ENCODE results near the gene ADAD1. TPM values are rescaled to one million over a fixed set of nuclear protein-coding genes. Genes with fewer than 3 reads are reported as not detected.

The ADAD1 gene
- total RNA-seq, 1 experiment from 2014 or later = not detected

GRCh38 chr4:122331195-122331594 is 47.6 kb upstream of the ADAD1 start:
- Histone ChIP-seq H3K4me1 (ENCODE audit: control insufficient read depth in 1 of 2, insufficient read depth in 2 of 2, low read length in 2 of 2) (no peaks in the 10 kb centered on the region), H3K36me3 (ENCODE audit: control insufficient read depth in 1 of 2, insufficient read depth in 2 of 2, low read length in 2 of 2) (no peaks in the 10 kb centered on the region), H4K20me1 (ENCODE audit: insufficient read depth) (no peaks in the 10 kb centered on the region), H3K27ac (ENCODE audit: low read depth, low read length) (no peak overlapping the region), H3K79me2 (ENCODE audit: insufficient read depth, low read length) (no peaks in the 10 kb centered on the region), H3K4me3 (replicated peaks in 1 of 2; ENCODE audit: low read depth in 1 of 2, low read length in 2 of 2) (no peak overlapping the region), H3K4me2 (ENCODE audit: low read length) (no peak overlapping the region), H3K9me2 (ENCODE audit: insufficient read depth) (no peaks in the 10 kb centered on the region), H2AFZ (ENCODE audit: low read depth, low read length, poor library complexity, severe bottlenecking) (no peak overlapping the region), H3K9ac (ENCODE audit: low read length) (no peak overlapping the region), H3K9me3 (ENCODE audit: control insufficient read depth in 1 of 2, insufficient read depth in 1 of 2, low read depth in 1 of 2, low read length in 2 of 2) (no peaks in the 10 kb centered on the region), H3K27me3 (ENCODE audit: insufficient read depth, low read length) (no peaks in the 10 kb centered on the region)
- ChIA-PET RAD21 (ENCODE audit: low non-redundant PET in 1 of 2, low total read pairs in 2 of 2, uncharacterized antibody in 2 of 2, unreplicated experiment in 2 of 2) (no interaction called here), CTCF (no interaction called here), POLR2A (no interaction called here)
- intact Hi-C loops (cut with micrococcal nuclease) = no loop called here
- DNase-seq (ENCODE audit: low read depth, low spot score) = no peak
- BruUV-seq (replicated peaks) = no TSS peak
- no peak for TF ChIP-seq EZH2phosphoT487 (IDR thresholded peaks at IDR 0.05; ENCODE audit: borderline replicate concordance)
- no peak for TF ChIP-seq RAD21 (IDR thresholded peaks at IDR 0.05; ENCODE audit: low read depth)
- TF ChIP-seq, protein P1, sequence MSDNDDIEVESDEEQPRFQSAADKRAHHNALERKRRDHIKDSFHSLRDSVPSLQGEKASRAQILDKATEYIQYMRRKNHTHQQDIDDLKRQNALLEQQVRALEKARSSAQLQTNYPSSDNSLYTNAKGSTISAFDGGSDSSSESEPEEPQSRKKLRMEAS (IDR thresholded peaks at IDR 0.05) = no peak
- TF ChIP-seq REST (IDR thresholded peaks at IDR 0.05; ENCODE audit: low read depth) = no peak
- ATAC-seq = no peak

DNA sequence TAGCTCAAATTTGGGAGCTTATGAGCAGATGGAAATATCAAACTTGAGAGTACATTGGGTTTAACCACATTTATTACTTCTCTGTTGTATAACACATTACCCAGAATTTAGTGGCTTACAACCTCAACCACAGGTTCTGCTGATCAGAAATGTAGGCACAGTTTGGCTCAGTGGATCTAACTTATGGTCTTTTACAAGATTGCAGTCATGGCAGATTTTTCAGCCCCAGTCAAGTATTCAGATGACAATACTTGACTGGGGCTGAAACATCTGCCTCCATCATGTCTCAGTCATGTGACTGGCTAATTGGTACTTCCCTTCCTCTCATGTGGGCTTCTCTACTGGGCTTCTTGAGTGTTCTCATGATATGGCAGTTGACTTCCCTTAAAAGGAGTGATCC is 44.0 kb upstream of the ADAD1 start:
- CTCF ChIA-PET = no interaction called here
- no peak overlapping the region for H3K4me2 ChIP-seq (ENCODE audit: low read length)
- no peaks in the 10 kb centered on the region for H3K79me2 ChIP-seq (ENCODE audit: insufficient read depth, low read length)
- H2AFZ ChIP-seq (ENCODE audit: low read depth, low read length, poor library complexity, severe bottlenecking) = no peak overlapping the region
- POLR2A ChIA-PET = no interaction called here
- no peaks in the 10 kb centered on the region for H4K20me1 ChIP-seq (ENCODE audit: insufficient read depth)
- H3K4me1 ChIP-seq (ENCODE audit: control insufficient read depth in 1 of 2, insufficient read depth in 2 of 2, low read length in 2 of 2) = no peaks in the 10 kb centered on the region
- H3K9me2 ChIP-seq (ENCODE audit: insufficient read depth) = no peaks in the 10 kb centered on the region
- BruUV-seq (replicated peaks) = no TSS peak
- no peaks in the 10 kb centered on the region for H3K27me3 ChIP-seq (ENCODE audit: insufficient read depth, low read length)
- intact Hi-C loops (cut with micrococcal nuclease) = no loop called here
- TF ChIP-seq SRF (IDR thresholded peaks at IDR 0.05; ENCODE audit: low read depth) (no peak), POLR2AphosphoS5 (IDR thresholded peaks at IDR 0.05; ENCODE audit: low read depth, low read length) (no peak), JUND (IDR thresholded peaks at IDR 0.05) (no peak), ZNF274 (IDR thresholded peaks at IDR 0.05; ENCODE audit: low read depth, low read length) (no peak), ELF1 (IDR thresholded peaks at IDR 0.05; ENCODE audit: borderline replicate concordance, low read depth) (no peak), REST (IDR thresholded peaks at IDR 0.05; ENCODE audit: low read depth) (no peak), SIN3A (IDR thresholded peaks at IDR 0.05; ENCODE audit: low read depth) (no peak), EGR1 (IDR thresholded peaks at IDR 0.05; ENCODE audit: low read depth) (no peak), ATF3 (IDR thresholded peaks at IDR 0.05) (no peak), FOSL1 (IDR thresholded peaks at IDR 0.05; ENCODE audit: low read depth) (no peak), EZH2 (IDR thresholded peaks at IDR 0.05) (no peak)
- TF ChIP-seq, protein P1 (IDR thresholded peaks at IDR 0.05) = no peak
- RAD21 ChIA-PET (ENCODE audit: low non-redundant PET in 1 of 2, low total read pairs in 2 of 2, uncharacterized antibody in 2 of 2, unreplicated experiment in 2 of 2) = no interaction called here
- no peak overlapping the region for H3K9ac ChIP-seq (ENCODE audit: low read length)
- no peaks in the 10 kb centered on the region for H3K36me3 ChIP-seq (ENCODE audit: control insufficient read depth in 1 of 2, insufficient read depth in 2 of 2, low read length in 2 of 2)
- no peaks in the 10 kb centered on the region for H3K9me3 ChIP-seq (ENCODE audit: control insufficient read depth in 1 of 2, insufficient read depth in 1 of 2, low read depth in 1 of 2, low read length in 2 of 2)
- no peak for DNase-seq (ENCODE audit: low read depth, low spot score)
- no peak for ATAC-seq
- no peak overlapping the region for H3K4me3 ChIP-seq (replicated peaks in 1 of 2; ENCODE audit: low read depth in 1 of 2, low read length in 2 of 2)
- no peak overlapping the region for H3K27ac ChIP-seq (ENCODE audit: low read depth, low read length)

Data from HCT116 (cell line).